8988T (cell line): ENCODE measurements around the gene CEP350.
"Not testable (repeated sequence)": the region's sequence is repeated elsewhere in the genome, so short reads cannot be mapped to it uniquely, and the experiment has no call there.

ENCODE experiments used
- DNase-seq: peaks from one replicate; pipeline ENCODE4 v3.0.0; 2011

The CEP350 gene

DNA sequence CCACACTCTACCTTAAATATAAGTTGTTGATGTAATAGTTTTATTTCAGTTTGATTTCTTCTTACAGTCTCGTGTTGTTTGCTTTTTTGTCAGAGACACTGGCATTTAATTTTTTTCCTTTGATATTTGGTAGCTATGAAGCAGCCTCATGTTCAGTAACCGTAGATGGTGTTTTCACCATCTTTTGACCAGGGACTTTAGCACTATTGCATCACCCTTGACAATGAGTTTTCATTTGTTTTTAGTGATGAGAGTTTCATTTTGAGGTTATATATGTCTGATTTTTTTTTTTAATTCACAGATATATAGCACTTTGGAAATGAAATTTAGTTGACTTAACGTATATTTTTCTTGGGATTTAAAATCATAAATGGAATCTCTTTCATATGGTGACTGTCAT, 36.2 kb downstream of the CEP350 start:
- DNase-seq: no peak

GRCh38 chr1:179995576-179995975, 41.0 kb downstream of the CEP350 start:
- DNase-seq: no peak

- DNase-seq: no peak
These were observed 41.5 kb downstream of the CEP350 start for GRCh38 chr1:179996099-179996498.

GRCh38 chr1:180000575-180000974, 46.0 kb downstream of the CEP350 start:
- DNase-seq: no peak

GRCh38 chr1:180002437-180002836, 47.8 kb downstream of the CEP350 start:
- no peak for DNase-seq

DNA sequence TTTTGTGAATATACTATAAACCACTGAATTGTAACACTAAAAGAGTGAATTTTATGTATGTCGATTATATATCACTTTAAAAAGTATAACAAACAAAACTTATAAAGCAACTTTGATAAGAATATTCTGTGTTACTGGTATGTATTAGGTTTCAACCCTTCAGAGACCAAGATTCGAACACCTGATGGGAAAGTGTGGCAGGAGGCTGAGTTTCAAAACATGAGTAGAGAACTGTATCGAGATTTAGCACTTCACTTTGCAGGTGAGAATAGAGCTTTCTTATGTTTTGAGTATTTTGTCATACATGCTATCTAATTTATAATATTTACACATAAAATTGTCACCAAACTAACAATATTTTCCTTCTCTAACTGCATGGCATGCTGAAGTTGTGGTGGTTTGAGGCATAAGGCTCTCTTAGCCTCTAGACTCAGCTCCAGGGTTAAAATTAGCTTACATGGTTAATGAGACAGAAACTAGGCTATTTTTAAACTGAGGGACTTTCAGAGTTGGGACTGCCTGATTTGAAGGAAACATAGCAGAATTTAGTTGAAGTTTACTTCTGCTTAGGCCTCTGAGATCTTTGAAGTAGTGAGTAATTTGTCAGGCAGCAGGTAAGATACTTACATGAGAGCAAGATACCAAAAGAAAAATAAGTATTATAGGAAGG, 48.6 kb downstream of the CEP350 start:
- DNase-seq: no peak

DNA sequence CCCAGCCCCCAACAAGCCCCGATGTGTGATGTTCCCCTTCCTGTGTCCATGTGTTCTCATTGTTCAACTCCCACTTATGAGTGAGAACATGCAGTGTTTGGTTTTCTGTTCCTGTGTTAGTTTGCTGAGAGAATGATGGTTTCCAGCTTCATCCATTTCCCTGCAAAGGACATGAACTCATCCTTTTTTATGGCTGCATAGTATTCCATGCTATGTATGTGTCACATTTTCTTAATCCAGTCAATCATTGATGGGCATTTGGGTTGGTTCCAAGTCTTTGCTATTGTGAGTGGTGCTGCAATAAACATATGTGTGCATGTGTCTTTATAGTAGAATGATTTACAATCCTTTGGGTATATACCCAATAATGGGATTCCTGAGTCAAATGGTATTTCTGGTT, 52.2 kb downstream of the CEP350 start:
- DNase-seq: not testable (repeated sequence)

DNA sequence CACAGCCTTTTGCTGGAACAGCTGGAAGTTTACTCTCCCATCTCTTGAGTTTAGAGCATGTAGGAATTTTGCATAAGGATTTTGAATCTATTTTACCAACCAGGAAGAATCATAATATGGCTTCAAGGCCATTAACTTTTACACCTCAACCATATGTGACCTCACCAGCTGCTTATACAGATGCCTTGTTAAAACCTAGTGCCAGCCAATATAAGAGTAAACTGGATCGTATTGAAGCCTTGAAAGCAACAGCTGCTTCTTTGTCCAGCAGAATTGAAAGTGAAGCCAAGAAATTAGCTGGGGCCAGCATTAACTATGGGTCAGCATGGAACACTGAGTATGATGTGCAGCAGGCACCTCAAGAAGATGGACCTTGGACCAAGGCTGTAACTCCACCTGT, 65.4 kb downstream of the CEP350 start:
- no peak for DNase-seq

- no peak for DNase-seq
These were observed 71.9 kb downstream of the CEP350 start for GRCh38 chr1:180026556-180026955.

GRCh38 chr1:180027949-180028445, 73.4 kb downstream of the CEP350 start:
- no peak for DNase-seq

GRCh38 chr1:180028864-180029263, 74.3 kb downstream of the CEP350 start:
- no peak for DNase-seq

DNA sequence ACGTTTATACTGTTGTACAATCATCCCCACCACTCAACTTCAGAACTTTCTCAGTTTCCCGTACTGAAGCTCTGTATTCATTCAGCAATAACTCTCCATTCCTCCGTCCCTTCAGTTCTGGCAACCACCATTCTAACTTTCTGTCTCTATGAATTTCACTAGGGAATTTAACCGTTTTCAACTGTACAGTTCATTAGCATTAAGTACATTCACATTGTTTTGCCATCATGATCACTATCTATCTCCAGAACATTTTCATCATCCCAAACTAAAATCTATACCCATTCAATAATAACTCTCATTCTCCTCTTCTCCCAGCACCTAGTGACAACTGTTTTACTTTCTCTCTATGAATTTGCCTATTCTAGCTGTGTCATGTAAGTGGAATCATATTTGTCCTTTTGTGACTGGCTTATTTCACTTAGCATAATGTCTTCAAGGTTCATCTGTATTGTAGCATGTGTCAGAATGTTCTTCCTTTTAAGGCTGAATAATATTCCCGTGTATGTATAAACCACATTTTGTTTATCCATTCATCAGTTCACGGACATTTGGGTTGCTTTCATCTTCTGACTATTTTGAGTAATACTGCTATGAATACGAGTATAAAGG, 75.0 kb downstream of the CEP350 start:
- no peak for DNase-seq

DNA sequence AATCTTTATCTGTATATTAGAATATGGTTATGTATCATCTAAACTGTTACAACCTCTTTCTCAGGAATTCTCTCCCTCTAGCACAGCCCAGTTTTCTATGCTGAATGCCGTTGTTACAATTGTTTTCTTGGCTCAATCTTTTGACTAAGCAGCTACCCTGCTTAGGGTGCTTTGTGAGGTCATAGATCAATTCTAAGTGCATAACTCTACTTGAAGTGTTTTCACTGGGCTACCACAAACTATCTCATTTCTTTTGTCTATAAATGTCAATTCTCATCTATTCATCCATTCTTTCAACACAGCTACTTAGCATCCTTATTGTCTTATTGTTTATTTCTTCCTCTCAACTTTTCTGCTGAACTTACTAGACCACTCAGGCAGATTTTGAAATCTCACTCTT, 77.1 kb downstream of the CEP350 start:
- DNase-seq: no peak

- no peak for DNase-seq
These were observed 78.8 kb downstream of the CEP350 start for GRCh38 chr1:180033390-180033789.

- DNase-seq: no peak
These were observed 85.4 kb downstream of the CEP350 start for GRCh38 chr1:180040034-180040433.

GRCh38 chr1:180041582-180041981, 87.0 kb downstream of the CEP350 start:
- DNase-seq: no peak

- no peak for DNase-seq
These were observed 88.5 kb downstream of the CEP350 start for GRCh38 chr1:180042988-180043622.

- DNase-seq: no peak
These were observed 89.2 kb downstream of the CEP350 start for GRCh38 chr1:180043785-180044184.

DNA sequence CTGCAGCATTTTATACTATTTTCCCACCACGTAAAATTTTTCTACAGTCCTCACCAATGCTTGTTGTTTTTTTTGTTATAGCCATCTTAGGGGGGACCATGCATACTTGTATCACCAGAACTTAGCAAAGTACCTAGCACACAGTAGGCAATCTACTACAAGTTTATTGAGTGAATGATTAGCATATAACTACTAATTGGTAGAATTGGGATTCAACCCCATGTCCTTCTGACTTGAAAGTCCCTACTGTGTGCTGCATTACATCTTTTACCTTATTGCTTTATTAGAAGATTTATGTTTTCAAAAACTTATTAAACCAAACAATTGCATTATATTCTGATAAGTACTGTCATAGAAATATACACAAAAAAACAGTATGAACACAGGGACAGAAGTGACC, 92.1 kb downstream of the CEP350 start:
- no peak for DNase-seq

GRCh38 chr1:180053594-180054567, 99.3 kb downstream of the CEP350 start:
- DNase-seq: no peak

DNA sequence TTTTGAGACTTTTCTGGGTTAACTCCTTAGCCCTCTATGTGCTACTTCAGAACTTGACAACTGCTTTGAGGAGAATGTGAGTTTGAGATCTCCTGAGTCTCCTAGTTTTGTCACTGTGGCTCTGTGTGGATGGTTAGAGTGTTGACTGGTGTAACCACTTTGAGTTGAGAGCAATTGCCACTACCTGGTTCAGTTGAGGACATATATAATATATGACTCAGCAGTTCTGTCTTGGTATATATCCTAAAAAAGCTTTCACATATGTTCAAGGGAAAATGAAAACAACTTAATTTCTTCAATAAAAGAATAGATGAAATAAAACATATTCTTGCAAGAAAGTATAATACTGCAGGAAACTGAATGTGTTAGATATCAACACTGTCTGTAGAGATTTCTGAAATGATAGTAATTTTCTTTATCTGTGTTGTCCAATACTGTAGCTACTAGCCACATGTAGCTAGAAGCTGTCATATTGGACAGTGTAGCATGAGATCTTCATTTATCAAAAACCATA, 103.3 kb downstream of the CEP350 start:
- no peak for DNase-seq

GRCh38 chr1:180061019-180061418, 106.4 kb downstream of the CEP350 start:
- no peak for DNase-seq

GRCh38 chr1:180062452-180062971, 107.9 kb downstream of the CEP350 start:
- DNase-seq: no peak
